OCI-LY7 (cell line): Measurements from ENCODE around the gene MET.

Experiments
- CTCF ChIP-seq: fragments of 200-600 bp; sonication (generic); conservative IDR thresholded peaks from 2 replicates; pipeline ENCODE4 v1.5.1; 2014; ENCODE audit warnings: mild to moderate bottlenecking, antibody characterized with exemption, low read length, moderate library complexity, mixed read lengths
- EZH2phosphoT487 ChIP-seq: fragments of 200-600 bp; sonication (generic); IDR thresholded peaks from 2 replicates; pipeline ENCODE4 v1.6.1; 2018; ENCODE audit warnings: low read depth, borderline replicate concordance, mild to moderate bottlenecking, mixed run types, antibody characterized with exemption, low read length, moderate library complexity, mixed read lengths

GRCh38 chr7:116796471-116796870 is 124.5 kb downstream of the MET start:
- no peak for TF ChIP-seq CTCF
- no peak for TF ChIP-seq EZH2phosphoT487
